ENCODE results near the gene SLC2A10. TPM values are rescaled to one million over a fixed set of nuclear protein-coding genes. Genes with fewer than 3 reads are reported as not detected.

SLC2A10 gene
- total RNA-seq, 1 experiment from 2014 or later, result 0.55 TPM

GRCh38 chr20:46701986-46702385 lies 7.5 kb upstream of the SLC2A10 start:
- DNase-seq (ENCODE audit: low read depth), result no peak

DNA sequence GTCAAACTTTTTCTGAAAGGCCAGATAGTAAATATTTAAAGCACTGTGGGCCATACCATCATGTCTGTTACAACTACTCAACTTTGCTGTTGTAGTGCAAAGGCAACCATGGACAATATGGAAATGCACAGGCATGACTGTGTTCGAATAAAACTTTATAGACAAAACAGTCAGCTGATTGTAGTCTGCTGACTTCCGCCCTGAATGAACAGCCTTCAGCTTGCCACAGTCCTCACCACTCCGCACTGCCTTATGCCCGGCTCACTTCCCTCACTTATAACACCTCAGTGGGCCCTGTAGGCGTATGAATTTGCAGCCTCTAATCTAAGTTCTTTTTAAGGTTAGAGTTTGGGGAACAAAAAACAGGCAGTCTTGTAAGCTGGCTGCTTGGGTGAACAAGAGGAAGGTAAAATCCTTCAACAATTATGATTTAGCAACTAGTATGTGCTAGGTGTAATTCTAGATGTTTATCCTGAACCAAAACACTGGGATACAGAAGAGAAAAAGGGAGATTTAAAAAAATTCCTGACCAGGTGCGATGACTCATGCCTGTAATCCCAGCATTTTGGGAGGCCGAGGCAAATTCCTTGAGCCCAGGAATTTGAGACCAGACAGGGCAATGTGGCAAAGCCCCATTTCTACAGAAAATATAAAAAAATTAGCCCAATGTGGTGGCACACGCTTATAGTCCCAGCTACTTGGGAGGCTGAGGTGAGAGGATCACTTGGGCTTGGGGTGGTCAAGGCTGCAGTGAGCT lies 6.8 kb upstream of the SLC2A10 start:
- DNase-seq (ENCODE audit: low read depth), result no peak

DNA sequence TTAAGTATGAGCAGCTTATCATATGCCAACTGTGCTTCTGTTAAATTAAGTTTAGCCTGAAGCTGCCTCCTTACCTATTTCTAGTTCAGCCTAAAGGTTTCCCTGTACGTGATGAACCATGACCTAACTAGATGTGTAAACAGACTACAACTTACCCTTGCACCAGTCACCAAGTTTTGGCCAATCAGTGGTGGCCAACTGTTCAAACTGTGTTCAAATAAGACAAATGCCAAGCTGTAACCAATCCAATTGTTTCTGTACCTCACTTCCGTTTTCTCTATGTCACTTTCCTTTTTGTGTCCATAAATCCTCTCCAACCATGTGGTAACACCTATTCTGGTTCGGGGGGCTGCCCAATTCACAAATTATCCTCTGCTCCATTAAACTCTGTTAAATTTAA lies 6.0 kb upstream of the SLC2A10 start:
- peak; percentile 20 for DNase-seq (ENCODE audit: low read depth)

- DNase-seq (ENCODE audit: low read depth), result no peak
Measured at GRCh38 chr20:46704714-46705377, 4.6 kb upstream of the SLC2A10 start.

GRCh38 chr20:46705378-46705729 lies 4.1 kb upstream of the SLC2A10 start:
- no peak for DNase-seq (ENCODE audit: low read depth)

DNA sequence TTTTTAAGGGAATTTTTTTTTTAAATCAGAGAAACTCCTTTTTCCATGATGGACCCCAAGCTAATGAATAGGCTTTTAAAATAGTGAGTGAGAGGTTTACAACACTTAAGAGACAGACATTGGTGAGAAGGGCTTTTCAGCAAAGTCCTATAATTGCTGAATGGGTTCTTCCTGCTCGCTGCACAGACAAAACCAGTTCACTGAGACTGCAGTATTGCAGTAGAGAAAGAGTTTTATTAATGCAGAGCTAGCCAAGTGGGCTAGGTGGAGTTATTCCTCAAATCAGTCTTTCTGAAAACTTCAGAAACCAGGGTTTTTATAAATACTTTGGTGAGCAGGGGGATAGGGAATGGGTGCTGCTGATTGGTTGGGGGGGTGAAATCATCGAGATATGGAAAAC lies 3.2 kb upstream of the SLC2A10 start:
- DNase-seq (ENCODE audit: low read depth), result no peak

GRCh38 chr20:46708172-46708860 lies 1.1 kb upstream of the SLC2A10 start:
- no peak for DNase-seq (ENCODE audit: low read depth)

GRCh38 chr20:46709055-46709458 lies 392 bp upstream of the SLC2A10 start:
- no peak for DNase-seq (ENCODE audit: low read depth)

DNA sequence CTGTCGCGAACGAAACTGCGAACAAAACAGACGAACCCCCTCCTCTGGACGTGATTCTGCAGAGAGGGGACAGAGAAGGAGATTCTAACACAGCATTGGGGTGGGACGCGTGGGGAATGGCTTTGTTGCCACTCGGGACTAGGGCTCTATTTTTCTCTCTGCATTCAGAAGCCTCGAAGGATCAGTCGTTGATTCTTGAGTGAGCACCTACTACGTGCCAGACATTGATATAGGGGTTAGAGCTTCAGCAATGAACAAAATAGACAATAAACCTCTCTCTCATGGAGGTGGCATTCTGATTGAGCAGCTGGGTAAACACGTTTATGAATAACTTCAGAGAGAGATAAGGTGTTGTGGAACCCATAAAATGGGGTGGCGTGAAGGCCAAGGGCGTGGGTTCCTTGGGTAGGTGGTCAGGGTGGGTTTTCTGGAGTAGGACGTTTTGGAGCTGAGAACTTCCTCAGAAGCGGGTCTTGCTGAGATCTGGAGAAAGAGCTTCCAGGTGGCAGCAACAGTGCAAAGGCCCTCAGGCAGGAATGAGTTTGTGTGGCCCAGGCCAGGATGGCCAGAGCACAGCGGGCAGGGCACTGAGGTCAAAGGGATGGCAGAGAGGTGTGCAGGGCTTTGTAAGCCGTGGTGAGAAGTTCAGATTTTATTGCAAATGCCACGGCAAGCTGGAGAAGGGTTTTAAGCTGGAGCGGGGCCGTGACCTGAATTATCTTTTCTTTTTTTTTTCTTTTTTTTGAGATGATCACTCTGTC lies 884 bp downstream of the SLC2A10 start:
- no peak for DNase-seq (ENCODE audit: low read depth)

DNA sequence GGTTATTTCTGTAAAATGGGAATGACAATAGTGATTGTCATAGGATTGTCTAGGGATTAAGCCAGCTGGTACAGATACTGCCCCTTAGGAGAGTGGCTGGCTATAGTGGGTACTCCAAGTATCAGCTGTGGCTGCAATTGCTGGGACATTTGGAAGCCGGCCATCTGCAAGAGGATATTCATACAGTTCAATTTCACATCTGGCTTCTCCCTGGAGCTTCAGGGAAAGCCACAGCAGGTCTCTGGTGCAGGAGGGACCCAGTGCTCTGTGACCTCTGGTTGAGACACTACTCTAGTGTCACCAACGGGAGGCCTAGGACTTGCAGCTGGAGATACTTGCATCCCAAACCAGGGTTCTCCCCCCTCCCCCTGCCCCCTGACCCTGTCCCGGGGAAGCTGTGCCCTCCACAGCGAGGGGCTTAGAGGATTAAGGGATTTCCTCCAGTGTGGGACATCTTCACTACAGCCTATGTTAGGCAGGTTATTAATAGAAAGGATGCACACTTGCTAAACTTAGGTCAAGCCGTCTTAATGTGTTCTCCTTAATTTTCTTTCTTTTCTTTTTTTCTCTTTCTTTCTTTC lies 2.7 kb downstream of the SLC2A10 start:
- DNase-seq (ENCODE audit: low read depth), result no peak

DNA sequence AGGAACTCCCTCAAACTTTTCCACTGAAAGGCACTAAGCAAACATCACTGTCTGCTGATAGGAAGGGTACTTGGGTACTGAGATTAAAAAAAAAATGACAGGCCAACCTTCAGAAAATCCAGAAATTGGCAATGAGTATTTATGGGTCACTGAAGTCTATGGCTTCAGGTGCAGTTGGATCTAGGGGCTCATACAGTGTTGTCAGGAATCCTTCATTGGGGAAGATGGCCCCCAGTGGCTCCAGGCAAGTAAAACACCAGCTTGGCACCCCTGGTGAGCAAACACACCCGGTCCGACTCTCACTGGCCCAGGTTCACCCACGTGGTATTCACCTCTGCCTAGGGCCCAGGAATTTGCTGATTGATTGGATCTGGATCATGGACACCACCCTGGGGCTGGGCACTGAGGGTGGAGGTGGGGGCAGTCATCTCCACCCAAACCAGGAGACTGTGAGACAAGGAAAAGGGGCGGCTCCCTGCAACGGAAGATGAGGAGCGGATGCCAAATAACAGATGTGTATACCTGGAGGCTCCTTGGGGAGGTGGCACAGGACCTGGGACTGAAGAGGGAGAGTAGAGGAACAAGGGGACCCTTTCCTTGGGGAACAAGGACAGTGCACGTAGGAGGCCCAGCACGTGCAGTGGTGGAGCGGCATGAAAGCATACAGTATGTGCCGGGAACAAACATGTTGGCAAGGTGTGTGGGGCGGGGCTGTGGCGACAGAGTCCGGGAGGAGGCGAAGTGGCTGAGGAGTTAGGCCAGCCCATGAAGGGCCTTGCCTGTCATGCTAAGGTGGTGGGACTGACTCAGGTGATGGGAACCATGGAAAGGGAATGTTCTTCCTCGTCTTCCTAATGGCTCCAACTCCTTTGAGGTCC lies 4.7 kb downstream of the SLC2A10 start:
- no peak for DNase-seq (ENCODE audit: low read depth)

- no peak for DNase-seq (ENCODE audit: low read depth)
Measured at GRCh38 chr20:46715292-46715756, 5.9 kb downstream of the SLC2A10 start.

DNA sequence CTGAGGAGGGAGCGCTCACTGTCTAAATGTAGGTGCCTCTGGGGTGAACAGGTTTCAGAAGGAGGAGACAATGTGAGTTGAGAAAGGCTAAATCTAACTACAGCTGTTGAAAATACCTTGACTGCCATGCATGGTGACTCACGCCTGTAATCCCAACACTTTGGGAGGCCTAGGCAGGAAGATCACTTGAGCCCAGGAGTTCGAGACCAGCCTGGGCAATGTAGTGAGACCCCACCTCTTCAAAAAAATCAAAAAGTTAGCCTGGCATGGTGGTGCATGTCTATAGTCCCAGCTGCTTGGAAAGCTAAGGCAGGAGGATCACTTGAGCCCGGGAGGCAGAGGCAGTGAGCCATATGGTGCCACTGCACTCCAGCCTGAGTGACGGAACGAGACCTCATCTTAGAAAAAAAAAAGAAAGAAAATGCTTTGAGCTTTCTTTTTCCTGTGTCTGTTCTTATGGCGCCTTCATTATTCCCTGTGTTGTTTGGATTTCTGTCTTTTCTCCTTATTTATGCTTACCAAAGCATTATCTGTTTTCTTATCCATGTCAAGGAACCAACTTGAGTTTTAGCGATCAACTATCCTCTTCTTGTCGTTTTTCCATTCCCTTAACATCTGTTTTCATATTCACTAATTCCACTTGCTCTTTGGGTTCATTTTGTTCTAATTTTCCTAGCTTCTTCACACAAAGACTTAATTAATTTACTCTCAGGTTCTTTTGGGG lies 8.5 kb downstream of the SLC2A10 start:
- no peak for DNase-seq (ENCODE audit: low read depth)

DNA sequence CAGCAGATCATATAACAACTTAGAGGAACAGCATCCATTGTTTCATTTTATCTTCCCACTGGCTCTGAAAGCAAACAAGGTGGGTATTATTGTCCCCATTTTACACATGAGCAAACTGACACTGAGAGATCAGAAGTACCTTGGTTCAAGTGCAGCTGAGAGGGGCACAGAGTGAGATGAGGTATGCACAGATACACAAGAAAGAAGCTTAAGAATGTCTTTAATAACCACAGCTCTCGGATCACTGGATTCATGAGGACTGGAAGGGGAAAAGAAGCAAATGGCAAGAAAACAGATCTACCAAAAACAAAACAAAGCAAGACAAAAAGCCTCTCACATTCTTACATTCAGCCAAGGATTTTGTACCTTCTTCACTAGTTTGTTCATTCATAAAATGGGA lies 10.6 kb downstream of the SLC2A10 start:
- no peak for DNase-seq (ENCODE audit: low read depth)

- DNase-seq (ENCODE audit: low read depth), result peak; percentile 20
Measured at GRCh38 chr20:46720776-46721425, 11.5 kb downstream of the SLC2A10 start.

DNA sequence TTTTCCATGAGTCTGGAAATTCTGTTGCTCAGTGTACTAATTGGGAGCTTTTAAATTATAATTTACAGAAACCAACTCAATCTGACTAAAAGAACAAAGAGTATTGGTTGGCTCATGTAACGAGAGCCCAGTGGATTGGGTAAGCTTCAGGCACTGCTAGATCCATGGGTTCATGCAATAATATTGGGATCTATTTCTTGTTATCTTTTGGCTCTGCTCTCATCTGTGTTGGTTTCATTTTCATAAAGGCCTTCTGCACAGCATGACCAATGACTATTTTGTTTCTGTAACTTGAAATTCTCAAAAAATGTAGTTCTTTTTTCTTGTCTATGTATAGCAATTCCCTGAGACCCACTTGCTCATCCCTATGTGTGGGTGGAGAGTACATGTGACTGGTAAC lies 12.0 kb downstream of the SLC2A10 start:
- DNase-seq (ENCODE audit: low read depth), result no peak

GRCh38 chr20:46722450-46722849 lies 13.0 kb downstream of the SLC2A10 start:
- no peak for DNase-seq (ENCODE audit: low read depth)

DNA sequence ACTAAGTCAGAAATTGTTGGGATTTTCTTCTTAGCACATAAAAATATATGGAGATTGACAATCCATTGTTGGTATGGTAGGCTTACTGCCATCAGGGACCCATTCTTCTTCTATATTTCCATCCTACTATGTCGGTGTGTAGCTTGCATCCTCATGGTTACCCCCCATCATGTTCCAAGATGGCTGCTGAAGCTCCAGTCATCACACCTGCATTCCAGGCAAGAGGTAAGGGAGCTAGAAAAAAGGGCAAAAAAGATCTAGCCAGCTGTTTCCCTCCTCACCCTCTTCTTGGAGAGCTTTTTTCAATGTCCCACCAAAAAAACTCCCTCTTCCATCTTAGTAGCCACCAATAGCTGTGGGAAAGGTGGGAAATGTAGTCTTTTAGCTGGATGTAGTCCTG lies 13.6 kb downstream of the SLC2A10 start:
- DNase-seq (ENCODE audit: low read depth), result no peak

- DNase-seq (ENCODE audit: low read depth), result no peak
Measured at GRCh38 chr20:46724343-46724959, 15.0 kb downstream of the SLC2A10 start.

All from HT1080 (cell line).